OCI-LY7 (cell line): ENCODE data around the gene C1orf105. TPM values are rescaled to one million over a fixed set of nuclear protein-coding genes. Genes with fewer than 3 reads are reported as not detected.

Experiments
- BruUV-seq: library from RNA; stranded (reverse); fragments of 400-500 nt; replicated peaks from 2 replicates; lab custom pipeline; 2021; lab: Mats Ljungman, UMichigan
- CTCF ChIA-PET: fragments of 300-600 bp; sonication (Branson Sonifier 250); formaldehyde crosslinking; loops from one replicate; lab custom pipeline; 2022; ENCODE audit warnings: antibody characterized with exemption; ENCODE audit not compliant: unreplicated experiment; lab: Charles Lee
- POLR2A ChIA-PET: fragments of 300-600 bp; sonication (Branson Sonifier 250); formaldehyde crosslinking; loops from one replicate; lab custom pipeline; 2022; ENCODE audit warnings: antibody characterized with exemption; lab: Charles Lee
- DNase-seq: peaks from one replicate; pipeline ENCODE4 v3.0.0-alpha.2; 2015; ENCODE audit warnings: low spot score
- H2AFZ ChIP-seq: fragments of 200-600 bp; sonication (generic), shearing (Covaris generic); 2 replicates; pipeline ENCODE4 v1.6.1; 2014; ENCODE audit warnings: mild to moderate bottlenecking, antibody characterized with exemption, low read length, moderate library complexity
- H3K27ac ChIP-seq: fragments of 200-600 bp; sonication (generic); 2 replicates; pipeline ENCODE4 v1.5.1; 2014; ENCODE audit warnings: mixed run types, low read depth, mild to moderate bottlenecking, moderate library complexity, low read length, inconsistent platforms; ENCODE audit not compliant: poor library complexity, severe bottlenecking
- H3K36me3 ChIP-seq: fragments of 200-600 bp; sonication (generic); 2 replicates; pipeline ENCODE4 v1.6.1; 2014; ENCODE audit warnings: mild to moderate bottlenecking, antibody characterized with exemption, low read length, moderate library complexity, mixed read lengths; ENCODE audit not compliant: insufficient read depth
- H3K4me1 ChIP-seq: fragments of 200-600 bp; sonication (generic); 2 replicates; pipeline ENCODE4 v1.5.1; 2014; ENCODE audit warnings: mild to moderate bottlenecking, low read length; ENCODE audit not compliant: insufficient read depth, poor library complexity, severe bottlenecking
- H3K4me2 ChIP-seq: fragments of 200-600 bp; sonication (generic); 2 replicates; pipeline ENCODE4 v1.6.1; 2014; ENCODE audit warnings: mild to moderate bottlenecking, low read length
- H3K4me3 ChIP-seq: fragments of 200-600 bp; sonication (generic); 2 replicates; pipeline ENCODE4 v1.5.1; 2014; ENCODE audit warnings: mild to moderate bottlenecking, low read depth, low read length; ENCODE audit not compliant: poor library complexity, severe bottlenecking
- H3K79me2 ChIP-seq: fragments of 200-600 bp; sonication (generic); 2 replicates; pipeline ENCODE4 v1.6.1; 2016; ENCODE audit warnings: low read depth, mild to moderate bottlenecking, low read length, moderate library complexity, mixed read lengths; ENCODE audit not compliant: insufficient read depth
- H3K9me2 ChIP-seq: fragments of 200-600 bp; sonication (generic); 2 replicates; pipeline ENCODE4 v1.6.1; 2016; ENCODE audit warnings: mild to moderate bottlenecking, low read length, mixed read lengths; ENCODE audit not compliant: insufficient read depth
- H3K9me3 ChIP-seq: fragments of 200-600 bp; sonication (generic); 2 replicates; pipeline ENCODE4 v1.6.1; 2014; ENCODE audit warnings: mild to moderate bottlenecking, mixed run types, low read length, mixed read lengths
- H4K20me1 ChIP-seq: fragments of 200-600 bp; sonication (generic); 2 replicates; pipeline ENCODE4 v1.6.1; 2014; ENCODE audit warnings: mild to moderate bottlenecking, antibody characterized with exemption, low read length, moderate library complexity, mixed read lengths; ENCODE audit not compliant: insufficient read depth
- EZH2phosphoT487 ChIP-seq: fragments of 200-600 bp; sonication (generic); IDR thresholded peaks from 2 replicates; pipeline ENCODE4 v1.6.1; 2018; ENCODE audit warnings: low read depth, borderline replicate concordance, mild to moderate bottlenecking, mixed run types, antibody characterized with exemption, low read length, moderate library complexity, mixed read lengths
- intact Hi-C: fragments of 100-400 bp; cut with micrococcal nuclease; formaldehyde crosslinking; loops from one replicate; pipeline ENCODE4 v1.10.0; 2022; ENCODE audit not compliant: unreplicated experiment
- total RNA-seq, 2 experiments: library from RNA; depleted of rRNA in 1 of 2; stranded (reverse); fragments of >200 nt in 1 of 2; shearing (Covaris generic) in 1 of 2; gene quantifications; 2 replicates each; pipeline ENCODE4 v1.2.3, GENCODE V29; 2014 to 2022
- TF ChIP-seq, protein P1 (sequence below): fragments of 200-600 bp; sonication (generic); conservative IDR thresholded peaks from 2 replicates; pipeline ENCODE4 v1.5.1; 2014; ENCODE audit warnings: mild to moderate bottlenecking, antibody characterized with exemption, low read length, moderate library complexity, mixed read lengths

Gene C1orf105
- total RNA-seq, 2 experiments from 2014 or later = not detected

DNA sequence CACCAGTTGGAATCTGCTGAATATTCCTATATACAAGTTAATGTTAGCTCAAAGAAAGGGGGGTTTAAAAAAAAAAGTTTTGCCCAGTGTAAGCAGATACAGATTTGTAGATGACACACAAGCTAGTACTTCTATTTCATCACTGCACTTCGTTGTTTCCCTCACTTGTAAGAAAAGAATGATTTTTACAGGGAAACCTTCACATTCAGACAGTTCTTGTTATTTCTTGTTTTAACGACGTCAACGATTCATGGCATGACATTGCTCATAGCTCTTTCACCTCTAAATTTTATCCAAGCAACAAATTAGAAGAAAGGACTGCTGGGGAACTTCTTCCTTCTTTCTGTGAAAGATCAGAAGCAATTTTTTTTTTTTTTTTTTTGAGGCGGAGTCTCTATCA lies 25.7 kb upstream of the C1orf105 start:
- Histone ChIP-seq H3K27ac (no peak overlapping the region), H3K4me1 (peaks cover 49% of the 10 kb centered on the region), H3K36me3 (no peaks in the 10 kb centered on the region), H3K79me2 (no peaks in the 10 kb centered on the region), H3K4me3 (no peak overlapping the region), H3K4me2 (peak overlapping the region; percentile 60; the same call in 1 of the 2 replicates), H3K9me2 (no peaks in the 10 kb centered on the region), H4K20me1 (no peaks in the 10 kb centered on the region), H3K9me3 (no peaks in the 10 kb centered on the region), H2AFZ (peak overlapping the region; percentile 77; the same call in 1 of the 2 replicates)
- no TSS peak for BruUV-seq
- intact Hi-C loops = loop anchor here (5.0 kb wide), 2 partner anchors 137 to 213 kb away; partner anchors contain the start of gene SUCO
- no peak for DNase-seq
- ChIA-PET CTCF (interaction anchor here (0.8 kb wide), 1 partner anchor 35 kb away, joined by 3 read pairs; no protein-coding TSS in a partner anchor), POLR2A (interaction anchor here (0.6 to 3.6 kb wide), 12 partner anchors 10 to 383 kb away, joined by 3 to 18 read pairs (median 4); no protein-coding TSS in a partner anchor)
- TF ChIP-seq EZH2phosphoT487 = no peak
- TF ChIP-seq, protein P1, sequence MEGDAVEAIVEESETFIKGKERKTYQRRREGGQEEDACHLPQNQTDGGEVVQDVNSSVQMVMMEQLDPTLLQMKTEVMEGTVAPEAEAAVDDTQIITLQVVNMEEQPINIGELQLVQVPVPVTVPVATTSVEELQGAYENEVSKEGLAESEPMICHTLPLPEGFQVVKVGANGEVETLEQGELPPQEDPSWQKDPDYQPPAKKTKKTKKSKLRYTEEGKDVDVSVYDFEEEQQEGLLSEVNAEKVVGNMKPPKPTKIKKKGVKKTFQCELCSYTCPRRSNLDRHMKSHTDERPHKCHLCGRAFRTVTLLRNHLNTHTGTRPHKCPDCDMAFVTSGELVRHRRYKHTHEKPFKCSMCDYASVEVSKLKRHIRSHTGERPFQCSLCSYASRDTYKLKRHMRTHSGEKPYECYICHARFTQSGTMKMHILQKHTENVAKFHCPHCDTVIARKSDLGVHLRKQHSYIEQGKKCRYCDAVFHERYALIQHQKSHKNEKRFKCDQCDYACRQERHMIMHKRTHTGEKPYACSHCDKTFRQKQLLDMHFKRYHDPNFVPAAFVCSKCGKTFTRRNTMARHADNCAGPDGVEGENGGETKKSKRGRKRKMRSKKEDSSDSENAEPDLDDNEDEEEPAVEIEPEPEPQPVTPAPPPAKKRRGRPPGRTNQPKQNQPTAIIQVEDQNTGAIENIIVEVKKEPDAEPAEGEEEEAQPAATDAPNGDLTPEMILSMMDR = no peak

- H3K4me2 ChIP-seq = no peak overlapping the region
- DNase-seq = no peak
- no peaks in the 10 kb centered on the region for H3K9me3 ChIP-seq
- H4K20me1 ChIP-seq = no peaks in the 10 kb centered on the region
- H2AFZ ChIP-seq = no peak overlapping the region
- no TSS peak for BruUV-seq
- no peak overlapping the region for H3K4me3 ChIP-seq
- CTCF ChIA-PET = no interaction called here
- H3K27ac ChIP-seq = no peak overlapping the region
- H3K9me2 ChIP-seq = no peaks in the 10 kb centered on the region
- POLR2A ChIA-PET = interaction anchor here (0.6 to 3.6 kb wide), 6 partner anchors 14 to 109 kb away, joined by 3 to 18 read pairs (median 4); no protein-coding TSS in a partner anchor
- intact Hi-C loops = loop anchor here (5.0 kb wide), 1 partner anchor 213 kb away; no protein-coding TSS in a partner anchor
- peaks cover 46% of the 10 kb centered on the region for H3K4me1 ChIP-seq
- H3K79me2 ChIP-seq = no peaks in the 10 kb centered on the region
- H3K36me3 ChIP-seq = no peaks in the 10 kb centered on the region
- TF ChIP-seq EZH2phosphoT487 = no peak
- TF ChIP-seq, protein P1 = no peak
These were observed 24.9 kb upstream of the C1orf105 start for GRCh38 chr1:172395576-172395975.

GRCh38 chr1:172397221-172397620 lies 23.3 kb upstream of the C1orf105 start:
- H3K4me2 ChIP-seq = no peak overlapping the region
- intact Hi-C loops = loop anchor here (5.0 kb wide), 1 partner anchor 215 kb away; no protein-coding TSS in a partner anchor
- ChIA-PET CTCF (no interaction called here), POLR2A (interaction anchor here (1.0 to 2.5 kb wide), 2 partner anchors 37 to 39 kb away, joined by 3 to 5 read pairs; no protein-coding TSS in a partner anchor)
- H3K36me3 ChIP-seq = no peaks in the 10 kb centered on the region
- no peaks in the 10 kb centered on the region for H3K79me2 ChIP-seq
- no peak for DNase-seq
- peaks cover 30% of the 10 kb centered on the region for H3K4me1 ChIP-seq
- H3K27ac ChIP-seq = no peak overlapping the region
- peak overlapping the region; percentile 59; the same call in 1 of the 2 replicates for H2AFZ ChIP-seq
- H3K9me3 ChIP-seq = no peaks in the 10 kb centered on the region
- H3K9me2 ChIP-seq = no peaks in the 10 kb centered on the region
- H4K20me1 ChIP-seq = no peaks in the 10 kb centered on the region
- H3K4me3 ChIP-seq = no peak overlapping the region
- no peak for TF ChIP-seq EZH2phosphoT487
- TF ChIP-seq, protein P1 = no peak
- no TSS peak for BruUV-seq
